ENCODE data around the gene C3orf85.

Gene C3orf85

GRCh38 chr3:109165905-109166304, 29.4 kb downstream of the C3orf85 start:
- no peak for TF ChIP-seq POLR2AphosphoS5 (IDR thresholded peaks at IDR 0.05; ENCODE audit: low read depth, low read length)
- no peak for TF ChIP-seq REST (IDR thresholded peaks at IDR 0.05; ENCODE audit: insufficient read depth in 1 of 2, low read depth in 2 of 2, low read length in 2 of 2)
- TF ChIP-seq FOXP2 (optimal IDR thresholded peaks at IDR 0.05; ENCODE audit: borderline replicate concordance, extremely low read depth, extremely low read length, insufficient read depth): no peak
- no peak for TF ChIP-seq SIN3A (IDR thresholded peaks at IDR 0.05; ENCODE audit: borderline replicate concordance, insufficient read depth, low read length)
- TF ChIP-seq TAF1 (IDR thresholded peaks at IDR 0.05; ENCODE audit: borderline replicate concordance, insufficient read depth, low read length): no peak

GRCh38 chr3:109171479-109171878, 35.0 kb downstream of the C3orf85 start:
- no peak for TF ChIP-seq SIN3A (IDR thresholded peaks at IDR 0.05; ENCODE audit: borderline replicate concordance, insufficient read depth, low read length)
- no peak for TF ChIP-seq REST (IDR thresholded peaks at IDR 0.05; ENCODE audit: insufficient read depth in 1 of 2, low read depth in 2 of 2, low read length in 2 of 2)
- TF ChIP-seq TAF1 (IDR thresholded peaks at IDR 0.05; ENCODE audit: borderline replicate concordance, insufficient read depth, low read length): no peak
- TF ChIP-seq POLR2AphosphoS5 (IDR thresholded peaks at IDR 0.05; ENCODE audit: low read depth, low read length): no peak
- TF ChIP-seq FOXP2 (optimal IDR thresholded peaks at IDR 0.05; ENCODE audit: borderline replicate concordance, extremely low read depth, extremely low read length, insufficient read depth): no peak

GRCh38 chr3:109175411-109175810, 38.9 kb downstream of the C3orf85 start:
- TF ChIP-seq REST (IDR thresholded peaks at IDR 0.05; ENCODE audit: insufficient read depth in 1 of 2, low read depth in 2 of 2, low read length in 2 of 2) (no peak), SIN3A (IDR thresholded peaks at IDR 0.05; ENCODE audit: borderline replicate concordance, insufficient read depth, low read length) (no peak), TAF1 (IDR thresholded peaks at IDR 0.05; ENCODE audit: borderline replicate concordance, insufficient read depth, low read length) (no peak), FOXP2 (optimal IDR thresholded peaks at IDR 0.05; ENCODE audit: borderline replicate concordance, extremely low read depth, extremely low read length, insufficient read depth) (no peak), POLR2AphosphoS5 (IDR thresholded peaks at IDR 0.05; ENCODE audit: low read depth, low read length) (no peak)

GRCh38 chr3:109176726-109177125, 40.2 kb downstream of the C3orf85 start:
- TF ChIP-seq REST (IDR thresholded peaks at IDR 0.05; ENCODE audit: insufficient read depth in 1 of 2, low read depth in 2 of 2, low read length in 2 of 2) (no peak), TAF1 (IDR thresholded peaks at IDR 0.05; ENCODE audit: borderline replicate concordance, insufficient read depth, low read length) (no peak), FOXP2 (optimal IDR thresholded peaks at IDR 0.05; ENCODE audit: borderline replicate concordance, extremely low read depth, extremely low read length, insufficient read depth) (no peak), POLR2AphosphoS5 (IDR thresholded peaks at IDR 0.05; ENCODE audit: low read depth, low read length) (no peak), SIN3A (IDR thresholded peaks at IDR 0.05; ENCODE audit: borderline replicate concordance, insufficient read depth, low read length) (no peak)

- TF ChIP-seq REST (IDR thresholded peaks at IDR 0.05; ENCODE audit: insufficient read depth in 1 of 2, low read depth in 2 of 2, low read length in 2 of 2) (no peak), POLR2AphosphoS5 (IDR thresholded peaks at IDR 0.05; ENCODE audit: low read depth, low read length) (no peak), FOXP2 (optimal IDR thresholded peaks at IDR 0.05; ENCODE audit: borderline replicate concordance, extremely low read depth, extremely low read length, insufficient read depth) (no peak), TAF1 (IDR thresholded peaks at IDR 0.05; ENCODE audit: borderline replicate concordance, insufficient read depth, low read length) (no peak), SIN3A (IDR thresholded peaks at IDR 0.05; ENCODE audit: borderline replicate concordance, insufficient read depth, low read length) (no peak)
Measured at GRCh38 chr3:109177908-109178307, 41.4 kb downstream of the C3orf85 start.
